Astrocyte (in vitro differentiated cells and primary cell): ENCODE results near the gene CTNNB1.

Source experiments
- EZH2 ChIP-seq: IDR thresholded peaks from 2 replicates; pipeline ENCODE4 v1.6.1; 2012; ENCODE audit warnings: mild to moderate bottlenecking, low read length, inconsistent platforms; ENCODE audit not compliant: insufficient read depth
- TF ChIP-seq, protein P1 (sequence below): IDR thresholded peaks from 2 replicates; pipeline ENCODE4 v1.5.1; 2011; ENCODE audit warnings: low read depth, mild to moderate bottlenecking, inconsistent platforms, low read length, moderate library complexity; ENCODE audit not compliant: insufficient read depth

DNA sequence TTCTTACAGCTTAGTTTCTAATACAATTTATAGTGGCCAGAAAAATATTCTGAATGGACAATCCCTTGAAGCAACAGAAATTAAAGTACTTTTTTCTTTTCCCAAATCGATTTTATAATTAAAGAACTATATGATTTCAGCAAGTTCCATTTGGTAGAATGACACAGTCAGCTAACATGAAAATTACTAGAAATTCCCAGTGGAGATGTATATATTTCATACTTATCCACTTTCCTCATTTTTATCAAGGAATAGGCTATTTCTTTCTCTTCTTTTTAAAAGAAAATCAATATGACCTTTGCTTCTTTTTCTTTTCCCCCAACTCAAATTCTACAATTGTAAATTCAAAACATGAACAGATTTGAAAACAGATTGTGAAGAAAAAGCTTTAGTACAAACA is 6.4 kb upstream of the CTNNB1 start:
- TF ChIP-seq, protein P1, sequence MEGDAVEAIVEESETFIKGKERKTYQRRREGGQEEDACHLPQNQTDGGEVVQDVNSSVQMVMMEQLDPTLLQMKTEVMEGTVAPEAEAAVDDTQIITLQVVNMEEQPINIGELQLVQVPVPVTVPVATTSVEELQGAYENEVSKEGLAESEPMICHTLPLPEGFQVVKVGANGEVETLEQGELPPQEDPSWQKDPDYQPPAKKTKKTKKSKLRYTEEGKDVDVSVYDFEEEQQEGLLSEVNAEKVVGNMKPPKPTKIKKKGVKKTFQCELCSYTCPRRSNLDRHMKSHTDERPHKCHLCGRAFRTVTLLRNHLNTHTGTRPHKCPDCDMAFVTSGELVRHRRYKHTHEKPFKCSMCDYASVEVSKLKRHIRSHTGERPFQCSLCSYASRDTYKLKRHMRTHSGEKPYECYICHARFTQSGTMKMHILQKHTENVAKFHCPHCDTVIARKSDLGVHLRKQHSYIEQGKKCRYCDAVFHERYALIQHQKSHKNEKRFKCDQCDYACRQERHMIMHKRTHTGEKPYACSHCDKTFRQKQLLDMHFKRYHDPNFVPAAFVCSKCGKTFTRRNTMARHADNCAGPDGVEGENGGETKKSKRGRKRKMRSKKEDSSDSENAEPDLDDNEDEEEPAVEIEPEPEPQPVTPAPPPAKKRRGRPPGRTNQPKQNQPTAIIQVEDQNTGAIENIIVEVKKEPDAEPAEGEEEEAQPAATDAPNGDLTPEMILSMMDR: no peak
- no peak for TF ChIP-seq EZH2
